ENCODE data around the gene SIK3.

The SIK3 gene

GRCh38 chr11:117061256-117061655 is 37.0 kb downstream of the SIK3 start:
- no peak overlapping the region for H3K27ac ChIP-seq (replicated peaks)
- TF ChIP-seq GABPA (IDR thresholded peaks at IDR 0.05; ENCODE audit: low read depth) (no peak), POLR2AphosphoS5 (IDR thresholded peaks at IDR 0.05; ENCODE audit: low read depth) (no peak), REST (IDR thresholded peaks at IDR 0.05; ENCODE audit: insufficient replicate concordance, low read depth) (no peak), SPI1 (IDR thresholded peaks at IDR 0.05; ENCODE audit: borderline replicate concordance, low read depth) (no peak), CTCF (IDR thresholded peaks at IDR 0.05; ENCODE audit: insufficient read depth, low read length) (no peak)
- DNase-seq (ENCODE audit: low read depth in 1 of 2, low spot score in 1 of 2), result no peak

GRCh38 chr11:117059611-117060148 is 38.5 kb downstream of the SIK3 start:
- Histone ChIP-seq H3K4me3 (replicated peaks; ENCODE audit: insufficient read depth, low read length) (no peak overlapping the region), H3K27me3 (ENCODE audit: insufficient read depth, poor library complexity, severe bottlenecking) (no peaks in the 10 kb centered on the region), H3K27ac (replicated peaks) (no peak overlapping the region)
- no peak for DNase-seq (ENCODE audit: low read depth in 1 of 2, low spot score in 1 of 2)
- TF ChIP-seq POLR2AphosphoS5 (IDR thresholded peaks at IDR 0.05; ENCODE audit: low read depth) (no peak), SPI1 (IDR thresholded peaks at IDR 0.05; ENCODE audit: borderline replicate concordance, low read depth) (no peak), CTCF (IDR thresholded peaks at IDR 0.05; ENCODE audit: insufficient read depth, low read length) (no peak), REST (IDR thresholded peaks at IDR 0.05; ENCODE audit: insufficient replicate concordance, low read depth) (no peak), GABPA (IDR thresholded peaks at IDR 0.05; ENCODE audit: low read depth) (no peak)

More at GRCh38 chr11:117061256-117061655, 37.0 kb downstream of the SIK3 start:
- Histone ChIP-seq H3K4me3 (replicated peaks; ENCODE audit: insufficient read depth, low read length) (no peak overlapping the region), H3K27me3 (ENCODE audit: insufficient read depth, poor library complexity, severe bottlenecking) (no peaks in the 10 kb centered on the region)

- H3K4me3 ChIP-seq (replicated peaks; ENCODE audit: insufficient read depth, low read length), result no peak overlapping the region
- TF ChIP-seq GABPA (IDR thresholded peaks at IDR 0.05; ENCODE audit: low read depth) (no peak), POLR2AphosphoS5 (IDR thresholded peaks at IDR 0.05; ENCODE audit: low read depth) (no peak), CTCF (IDR thresholded peaks at IDR 0.05; ENCODE audit: insufficient read depth, low read length) (no peak), REST (IDR thresholded peaks at IDR 0.05; ENCODE audit: insufficient replicate concordance, low read depth) (no peak), SPI1 (IDR thresholded peaks at IDR 0.05; ENCODE audit: borderline replicate concordance, low read depth) (no peak)
- DNase-seq (ENCODE audit: low read depth in 1 of 2, low spot score in 1 of 2), result no peak
- no peak overlapping the region for H3K27ac ChIP-seq (replicated peaks)
- H3K27me3 ChIP-seq (ENCODE audit: insufficient read depth, poor library complexity, severe bottlenecking), result no peaks in the 10 kb centered on the region
Observed at GRCh38 chr11:117058761-117059261, 39.4 kb downstream of the SIK3 start.

Measured in HL-60 (cell line).